ENCODE results near the gene HMMR.
A peak's percentile ranks its signal among the peaks of the same experiment; 100 is the strongest.
"Not testable (repeated sequence)": the region's sequence is repeated elsewhere in the genome, so short reads cannot be mapped to it uniquely, and the experiment has no call there.

Gene HMMR

DNA sequence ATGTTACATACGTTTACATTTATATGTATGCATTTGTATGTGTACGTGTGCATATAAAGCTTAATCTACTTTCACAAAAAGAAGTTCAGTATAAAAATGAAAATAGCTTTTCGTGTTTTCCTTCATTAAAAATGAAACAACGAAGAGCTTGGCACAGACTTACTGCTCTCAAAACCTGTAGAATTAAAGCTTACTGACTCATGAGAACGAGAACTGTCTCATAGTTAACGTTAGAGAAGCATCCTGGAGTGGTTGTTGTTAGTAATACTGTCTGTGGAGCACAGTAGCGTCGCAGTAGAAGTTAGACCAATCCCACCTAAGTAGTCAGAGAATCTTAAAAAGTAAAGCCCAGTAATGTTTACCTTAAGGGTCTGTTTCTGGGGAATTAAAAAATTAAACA, 46.3 kb downstream of the HMMR start:
- peak in 1 of 5 donors; percentile 31 for DNase-seq

DNA sequence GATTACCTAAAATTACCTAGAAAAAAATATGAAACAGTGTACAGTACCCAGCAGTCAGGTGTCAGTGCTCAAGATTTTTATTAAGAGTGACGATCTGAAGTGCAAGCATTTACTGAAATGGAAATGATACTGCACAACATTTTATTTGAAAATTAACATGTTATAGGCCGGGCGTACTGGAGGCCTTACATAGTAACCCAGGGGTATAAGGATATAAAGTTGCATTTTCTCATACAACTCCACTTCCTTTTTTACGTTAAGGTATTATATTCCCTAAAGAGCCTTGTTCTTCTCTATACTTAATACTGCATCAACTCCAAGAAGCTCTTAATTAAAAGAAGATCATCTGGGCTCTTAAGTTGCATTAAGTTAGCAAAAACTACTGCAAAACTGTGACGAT, 48.3 kb downstream of the HMMR start:
- DNase-seq: no peak

DNA sequence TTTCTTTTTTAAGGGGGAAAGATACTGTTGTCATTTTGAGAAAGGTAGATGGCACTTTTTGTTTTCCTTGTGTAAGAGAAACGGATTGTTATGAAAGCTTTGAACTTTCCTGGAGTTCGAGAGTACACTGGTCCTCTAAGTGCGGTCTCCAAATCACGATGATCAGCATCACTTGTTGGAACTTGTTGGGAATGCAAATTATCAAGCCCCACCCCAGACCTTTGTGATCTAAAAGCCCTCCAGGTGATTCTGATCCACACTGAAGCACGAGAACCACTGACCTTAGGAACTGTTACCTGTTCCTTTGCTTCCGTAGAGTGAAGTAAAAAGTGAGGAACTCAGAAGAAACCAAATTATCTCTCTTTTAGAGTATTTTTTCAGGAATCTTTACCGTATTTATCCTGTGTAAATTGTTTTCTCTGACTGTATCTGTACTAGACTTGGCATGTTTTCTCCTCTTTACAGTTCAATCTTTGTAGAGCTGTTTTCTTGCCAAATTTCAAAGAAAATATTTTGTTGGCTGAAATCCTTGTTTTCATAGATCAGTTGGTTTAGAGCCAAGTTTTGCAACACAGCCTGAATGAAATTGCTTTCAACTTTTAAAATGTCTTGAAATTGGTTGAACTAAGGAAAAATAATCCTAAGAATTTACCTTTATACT, 49.0 kb downstream of the HMMR start:
- no peak for DNase-seq

DNA sequence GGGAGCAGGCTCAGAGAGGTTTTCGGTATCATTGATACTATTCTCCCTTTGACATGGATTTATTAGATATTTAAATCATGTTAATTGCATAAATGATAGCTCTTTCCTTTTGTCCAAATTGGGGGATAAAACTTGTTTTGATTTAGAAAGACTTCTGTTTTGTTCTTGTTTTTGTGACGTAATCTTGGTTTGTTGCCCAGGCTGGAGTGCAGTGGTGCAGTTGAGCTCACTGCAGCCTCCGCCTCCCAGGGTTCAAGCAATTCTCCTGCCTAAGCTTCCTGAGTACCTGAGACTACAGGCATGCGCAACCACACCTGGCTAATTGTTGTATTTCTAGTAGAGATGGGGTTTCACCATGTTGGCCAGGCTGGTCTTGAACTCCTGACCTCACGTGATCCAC, 52.1 kb downstream of the HMMR start:
- DNase-seq: no peak

DNA sequence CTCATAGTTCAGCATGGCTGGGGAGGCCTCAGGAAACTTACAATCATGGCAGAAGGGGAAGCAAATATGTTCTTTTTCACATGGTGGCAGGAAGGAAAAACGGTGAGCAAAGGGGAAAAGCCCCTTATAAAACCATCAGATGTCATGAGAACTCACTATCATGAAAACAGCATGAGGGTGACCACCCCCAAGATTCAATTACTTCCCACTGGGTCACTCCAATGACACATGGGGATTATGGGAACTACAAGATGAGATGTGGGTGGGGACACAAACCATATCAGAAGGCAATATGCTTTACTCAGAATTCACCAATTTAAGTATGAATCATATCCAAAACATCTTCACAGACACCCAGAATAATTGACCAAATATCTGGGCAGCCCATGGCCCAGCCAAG, 64.7 kb downstream of the HMMR start:
- no peak for DNase-seq

DNA sequence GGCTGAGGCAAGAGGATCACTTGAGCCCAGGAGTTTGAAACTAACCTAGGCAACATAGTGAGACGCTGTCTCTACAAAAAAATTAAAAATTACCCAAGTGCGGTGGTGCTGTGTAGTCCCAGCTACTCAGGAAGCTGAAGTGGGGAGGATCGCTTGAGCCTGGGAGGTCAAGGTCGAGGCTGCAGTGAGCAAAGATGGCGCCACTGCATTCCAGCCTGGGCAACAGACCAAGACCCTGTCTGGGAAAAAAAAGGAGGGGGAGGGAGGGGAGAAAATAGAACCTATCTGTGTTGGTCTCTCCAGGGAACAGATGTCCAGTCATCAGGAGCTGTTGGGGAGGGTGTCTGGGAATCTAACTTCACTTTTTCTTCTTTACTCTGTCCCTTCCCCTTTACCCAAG, 69.3 kb downstream of the HMMR start:
- no peak for DNase-seq

DNA sequence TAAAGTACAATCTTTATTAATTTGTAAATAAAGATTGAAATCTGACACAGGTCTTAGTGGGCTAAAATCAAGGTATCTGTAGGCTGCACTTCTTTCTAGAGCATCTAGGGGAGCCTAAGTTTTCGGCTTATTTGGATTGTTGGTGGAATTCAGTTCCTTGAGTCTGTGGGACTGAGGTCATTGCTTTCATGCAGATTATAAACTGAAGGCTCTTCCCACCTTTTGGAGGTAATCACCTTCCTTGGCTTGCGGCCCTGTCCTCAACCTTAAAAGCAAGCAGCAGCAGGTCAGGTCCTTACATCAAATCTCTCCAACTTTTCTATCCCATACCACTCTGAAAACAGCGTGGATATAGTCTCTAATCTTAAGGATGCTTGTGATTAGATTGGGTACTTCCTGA, 70.8 kb downstream of the HMMR start:
- DNase-seq: no peak

DNA sequence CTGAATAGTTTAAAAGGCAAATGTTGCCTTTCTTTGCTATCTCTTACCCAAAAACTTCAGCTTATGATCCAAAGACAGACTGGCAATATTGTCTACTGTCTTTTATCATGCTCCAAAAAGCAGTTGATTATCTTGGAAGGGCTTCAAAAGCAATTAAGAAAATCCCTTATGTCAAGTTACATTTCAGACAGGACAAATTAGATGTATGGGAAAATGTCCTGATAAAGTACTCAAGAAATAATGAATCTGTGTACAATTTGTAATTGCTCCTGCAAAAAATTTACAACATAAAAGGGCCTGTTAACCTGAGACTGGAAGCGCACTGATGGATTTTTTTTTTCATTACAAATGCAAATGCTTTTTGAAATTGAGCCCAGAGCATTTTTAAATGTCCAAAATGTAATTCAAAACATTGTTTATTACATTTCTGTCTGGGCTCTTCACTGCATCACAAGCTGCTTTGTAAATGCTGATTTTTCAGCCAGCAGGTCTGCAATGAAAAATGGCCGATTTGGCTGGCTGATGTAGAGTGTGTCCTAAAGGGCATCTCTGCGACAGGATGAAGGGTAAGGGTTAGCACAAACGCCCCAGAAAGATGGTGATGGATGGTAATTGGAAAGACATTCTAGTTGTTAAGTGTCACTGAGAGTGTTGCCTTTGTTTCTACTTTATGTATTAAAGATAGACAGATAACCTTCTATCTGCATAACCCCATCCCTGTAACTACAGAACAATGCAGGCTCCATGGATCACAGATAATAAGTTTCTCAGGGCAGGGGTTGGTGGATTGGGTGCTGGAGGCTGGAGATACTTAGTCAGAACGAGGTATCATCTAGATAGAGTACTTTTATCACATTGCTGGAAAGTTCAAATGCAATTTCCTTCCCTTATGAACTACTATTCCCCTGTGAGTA, 72.0 kb downstream of the HMMR start:
- no peak for DNase-seq

DNA sequence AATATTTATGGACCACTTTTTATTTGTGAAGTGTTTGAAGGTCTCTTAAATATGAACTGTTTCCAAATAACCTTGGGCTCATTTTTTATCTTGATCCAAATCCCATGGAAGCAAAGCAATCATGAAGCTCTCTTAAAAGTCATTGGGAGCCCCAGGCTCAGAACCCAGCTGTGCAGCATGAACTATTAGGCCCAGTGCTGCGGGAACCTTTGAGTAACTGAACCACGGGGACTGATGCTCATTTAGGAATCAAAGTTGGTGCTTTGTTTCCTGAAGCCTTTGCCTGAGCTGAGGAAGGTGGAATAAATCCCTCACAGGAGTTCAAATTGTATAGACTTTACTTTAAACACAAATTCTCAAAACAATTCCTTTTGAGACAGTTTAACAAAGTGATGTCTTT, 72.8 kb downstream of the HMMR start:
- DNase-seq: no peak

DNA sequence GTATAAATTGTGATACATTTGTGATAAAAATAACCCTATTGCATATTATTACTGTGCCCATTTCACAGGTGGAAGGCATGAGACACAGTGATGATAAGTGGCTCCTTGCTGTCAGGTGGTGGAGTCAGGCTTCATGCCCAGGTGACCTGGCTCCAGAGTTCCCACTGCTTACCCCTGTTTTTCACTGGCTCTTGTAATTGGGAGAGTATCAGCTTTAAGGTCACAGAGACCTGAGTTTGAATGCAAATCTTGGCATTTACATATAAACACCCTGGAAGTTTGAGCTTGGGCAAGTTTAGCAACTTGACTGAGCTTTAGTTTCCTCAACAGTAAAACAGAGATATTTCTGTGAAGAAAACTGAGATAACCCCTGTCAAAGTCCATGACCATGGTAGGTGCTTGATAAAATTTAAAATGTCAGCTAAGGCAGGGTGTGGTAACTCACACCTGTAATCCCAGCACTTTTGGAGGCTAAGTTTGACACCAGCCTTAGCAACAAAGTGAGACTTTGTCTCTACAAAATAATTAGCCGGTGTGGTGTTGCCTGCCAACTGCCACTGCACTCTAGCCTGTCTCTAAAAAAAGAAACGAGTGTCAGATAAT, 74.2 kb downstream of the HMMR start:
- no peak for DNase-seq

DNA sequence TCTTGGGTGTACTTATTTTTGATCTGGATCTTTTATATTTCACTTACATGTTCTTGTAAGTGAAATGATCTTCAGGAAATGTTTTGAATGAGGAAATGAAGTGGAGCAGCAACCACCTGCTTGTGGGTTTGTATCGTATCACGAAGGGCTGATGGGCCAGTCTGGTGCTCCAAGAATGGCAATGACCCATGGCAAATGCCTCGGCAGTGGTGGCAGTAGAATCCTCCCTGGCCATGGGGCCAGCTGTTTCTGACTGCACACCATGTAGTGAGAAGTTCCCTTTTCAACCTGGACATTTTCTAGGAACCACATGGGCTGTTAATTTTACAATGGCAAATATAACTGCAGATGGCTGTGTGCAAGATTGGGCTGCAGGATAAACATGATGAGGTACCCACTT, 74.9 kb downstream of the HMMR start:
- DNase-seq: no peak

DNA sequence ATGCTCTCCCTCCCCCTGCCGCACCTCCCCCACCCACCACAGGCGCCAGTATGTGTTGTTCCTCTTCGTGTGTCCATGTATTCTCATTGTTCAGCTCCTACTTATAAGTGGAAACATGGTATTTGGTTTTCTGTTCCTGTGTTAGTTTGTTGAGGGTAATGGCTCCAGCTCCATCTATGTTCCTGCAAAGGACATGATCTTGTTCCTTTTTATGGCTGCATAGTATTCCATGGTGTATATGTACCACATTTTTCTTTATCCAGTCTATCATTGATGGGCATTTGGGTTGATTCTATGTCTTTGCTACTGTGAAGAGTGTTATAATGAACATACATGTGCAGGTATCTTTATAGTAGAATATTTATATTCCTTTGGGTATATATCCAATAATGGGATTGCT, 76.0 kb downstream of the HMMR start:
- DNase-seq: not testable (repeated sequence)

DNA sequence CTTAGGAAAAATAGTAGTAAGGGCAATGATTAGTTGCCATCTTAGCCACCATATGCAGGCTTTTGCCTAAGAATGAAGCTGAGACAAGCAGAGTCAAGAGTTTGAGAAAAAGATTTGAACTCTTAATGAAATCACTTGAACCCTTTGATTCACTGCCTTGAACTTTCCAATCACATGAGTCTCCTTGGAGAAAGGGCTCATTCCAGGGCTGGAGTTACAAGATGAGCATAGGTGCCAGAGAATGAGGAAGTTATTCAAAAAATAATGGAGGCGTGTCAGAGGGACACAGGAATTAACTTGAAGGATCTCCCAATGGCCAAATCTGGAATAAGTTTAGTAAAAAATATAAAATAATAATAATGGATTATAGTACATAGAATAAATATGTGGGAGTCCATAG, 80.3 kb downstream of the HMMR start:
- no peak for DNase-seq

All from T-helper 1 cell (primary cell).